HEK293 (cell line): ENCODE data around the gene CAV1.

Experiments
- BCL11B ChIP-seq: fragments of 450-650 bp; formaldehyde crosslinking; IDR thresholded peaks from 2 replicates; pipeline ENCODE4 v1.5.1; 2016; ENCODE audit warnings: low read depth, missing biosample characterization, missing genetic modification characterization
- ELK4 ChIP-seq: IDR thresholded peaks from 2 replicates; pipeline ENCODE4 v1.6.1; 2011; ENCODE audit warnings: mild to moderate bottlenecking, low read depth, low read length, borderline replicate concordance
- FEZF1 ChIP-seq: fragments of 450-650 bp; formaldehyde crosslinking; IDR thresholded peaks from 2 replicates; pipeline ENCODE4 v1.5.1; 2016; ENCODE audit warnings: missing biosample characterization, missing genetic modification characterization
- GFI1B ChIP-seq: fragments of 450-650 bp; formaldehyde crosslinking; IDR thresholded peaks from 2 replicates; pipeline ENCODE4 v1.5.1; 2016; ENCODE audit warnings: missing biosample characterization, missing genetic modification characterization
- GLIS1 ChIP-seq: fragments of 450-650 bp; formaldehyde crosslinking; IDR thresholded peaks from 2 replicates; pipeline ENCODE4 v1.5.1; 2016; ENCODE audit warnings: missing biosample characterization, missing genetic modification characterization
- KLF9 ChIP-seq: fragments of 450-650 bp; formaldehyde crosslinking; IDR thresholded peaks from 2 replicates; pipeline ENCODE4 v1.5.1; 2016; ENCODE audit warnings: missing biosample characterization, missing genetic modification characterization, low read depth
- OSR2 ChIP-seq: fragments of 450-650 bp; formaldehyde crosslinking; IDR thresholded peaks from 2 replicates; pipeline ENCODE4 v1.5.1; 2016; ENCODE audit warnings: missing biosample characterization, missing genetic modification characterization
- PATZ1 ChIP-seq: fragments of 450-650 bp; formaldehyde crosslinking; IDR thresholded peaks from 2 replicates; pipeline ENCODE4 v1.5.1; 2016; ENCODE audit warnings: missing biosample characterization, missing genetic modification characterization
- ZBTB10 ChIP-seq: fragments of 450-650 bp; formaldehyde crosslinking; IDR thresholded peaks from 2 replicates; pipeline ENCODE4 v1.5.1; 2016; ENCODE audit warnings: missing biosample characterization, missing genetic modification characterization
- ZBTB44 ChIP-seq: fragments of 450-650 bp; IDR thresholded peaks from 2 replicates; pipeline ENCODE4 v1.5.1; 2018; ENCODE audit warnings: missing biosample characterization, mild to moderate bottlenecking, missing genetic modification characterization
- ZBTB8A ChIP-seq: fragments of 450-650 bp; formaldehyde crosslinking; IDR thresholded peaks from 2 replicates; pipeline ENCODE4 v1.5.1; 2016; ENCODE audit warnings: missing biosample characterization, missing genetic modification characterization
- ZNF114 ChIP-seq: fragments of 450-650 bp; formaldehyde crosslinking; IDR thresholded peaks from 2 replicates; pipeline ENCODE4 v1.5.0; 2017; ENCODE audit warnings: missing biosample characterization, missing genetic modification characterization
- ZNF16 ChIP-seq: fragments of 450-650 bp; formaldehyde crosslinking; IDR thresholded peaks from 2 replicates; pipeline ENCODE4 v1.5.1; 2016; ENCODE audit warnings: low read depth, missing biosample characterization, missing genetic modification characterization
- ZNF280D ChIP-seq: fragments of 450-650 bp; formaldehyde crosslinking; IDR thresholded peaks from 2 replicates; pipeline ENCODE4 v1.5.1; 2016; ENCODE audit warnings: missing biosample characterization, missing genetic modification characterization
- ZNF292 ChIP-seq: fragments of 450-650 bp; formaldehyde crosslinking; IDR thresholded peaks from 2 replicates; pipeline ENCODE4 v1.5.1; 2016; ENCODE audit warnings: low read depth, missing biosample characterization, missing genetic modification characterization, borderline replicate concordance
- ZNF311 ChIP-seq: fragments of 450-650 bp; formaldehyde crosslinking; IDR thresholded peaks from 2 replicates; pipeline ENCODE4 v1.5.1; 2017; ENCODE audit warnings: missing biosample characterization, missing genetic modification characterization, borderline replicate concordance
- ZNF324 ChIP-seq: fragments of 450-650 bp; formaldehyde crosslinking; IDR thresholded peaks from 2 replicates; pipeline ENCODE4 v1.5.1; 2016; ENCODE audit warnings: missing biosample characterization, missing genetic modification characterization
- ZNF335 ChIP-seq: fragments of 450-650 bp; formaldehyde crosslinking; conservative IDR thresholded peaks from 2 replicates; pipeline ENCODE4 v1.5.1; 2016; ENCODE audit warnings: missing biosample characterization, missing genetic modification characterization
- ZNF350 ChIP-seq: fragments of 450-650 bp; formaldehyde crosslinking; IDR thresholded peaks from 2 replicates; pipeline ENCODE4 v1.5.0; 2017; ENCODE audit warnings: missing biosample characterization, mild to moderate bottlenecking, missing genetic modification characterization
- ZNF510 ChIP-seq: fragments of 450-650 bp; formaldehyde crosslinking; IDR thresholded peaks from 2 replicates; pipeline ENCODE4 v1.5.1; 2018; ENCODE audit warnings: mild to moderate bottlenecking, missing genetic modification characterization, missing biosample characterization; ENCODE audit not compliant: insufficient replicate concordance
- ZNF621 ChIP-seq: fragments of 450-650 bp; formaldehyde crosslinking; IDR thresholded peaks from 2 replicates; pipeline ENCODE4 v1.5.1; 2017; ENCODE audit warnings: missing biosample characterization, missing genetic modification characterization
- ZNF670 ChIP-seq: fragments of 450-650 bp; formaldehyde crosslinking; IDR thresholded peaks from 2 replicates; pipeline ENCODE4 v1.5.1; 2016; ENCODE audit warnings: missing biosample characterization, missing genetic modification characterization, low read depth
- ZNF76 ChIP-seq: fragments of 450-650 bp; formaldehyde crosslinking; IDR thresholded peaks from 2 replicates; pipeline ENCODE4; 2016; ENCODE audit warnings: low read depth, missing biosample characterization, missing genetic modification characterization, borderline replicate concordance
- ZNF777 ChIP-seq: fragments of 450-650 bp; formaldehyde crosslinking; IDR thresholded peaks from 2 replicates; pipeline ENCODE4 v1.5.1; 2017; ENCODE audit warnings: missing biosample characterization, missing genetic modification characterization, borderline replicate concordance
- ZSCAN30 ChIP-seq: fragments of 450-650 bp; IDR thresholded peaks from 2 replicates; pipeline ENCODE4 v1.5.1; 2018; ENCODE audit warnings: missing biosample characterization, mild to moderate bottlenecking, missing genetic modification characterization, moderate library complexity
- ZSCAN4 ChIP-seq: fragments of 450-650 bp; formaldehyde crosslinking; IDR thresholded peaks from 2 replicates; pipeline ENCODE4 v1.5.1; 2017; ENCODE audit warnings: missing biosample characterization, missing genetic modification characterization
- ZSCAN5A ChIP-seq: fragments of 450-650 bp; formaldehyde crosslinking; IDR thresholded peaks from 2 replicates; pipeline ENCODE4 v1.5.1; 2016; ENCODE audit warnings: missing biosample characterization, missing genetic modification characterization

CAV1 gene

GRCh38 chr7:116547347-116547746 is 22.5 kb downstream of the CAV1 start (continued):
- TF ChIP-seq ELK4 (no peak), ZNF324 (tag by site-specific recombination) (peak; percentile 64), ZNF280D (no peak), ZNF335 (tag by site-specific recombination) (0 out of 2 replicates have a peak, but pooled peaks have one; percentile 14), ZBTB8A (tag by site-specific recombination) (no peak), OSR2 (peak; percentile 9; the same call in 1 of the 2 replicates), ZBTB44 (tag by site-specific recombination) (no peak), GLIS1 (peak; percentile 59; the same call in 1 of the 2 replicates), KLF9 (no peak), ZSCAN30 (tag by site-specific recombination) (peak; percentile 24; the same call in 1 of the 2 replicates), ZNF777 (tag by site-specific recombination) (no peak), ZNF670 (no peak), ZNF76 (tag by site-specific recombination) (0 out of 2 replicates have a peak, but pooled peaks have one; percentile 35), ZNF350 (tag by site-specific recombination) (no peak), ZNF114 (tag by site-specific recombination) (no peak), GFI1B (tag by site-specific recombination) (no peak), ZNF311 (tag by site-specific recombination) (no peak), FEZF1 (tag by site-specific recombination) (no peak), ZBTB10 (tag by site-specific recombination) (0 out of 2 replicates have a peak, but pooled peaks have one; percentile 24), ZNF510 (no peak), ZNF16 (tag by site-specific recombination) (no peak), ZSCAN5A (tag by site-specific recombination) (no peak), BCL11B (no peak), ZSCAN4 (tag by site-specific recombination) (peak; percentile 38; the same call in 1 of the 2 replicates), ZNF292 (tag by site-specific recombination) (no peak), ZNF621 (tag by site-specific recombination) (no peak), PATZ1 (tag by site-specific recombination) (peak; percentile 49; the same call in 1 of the 2 replicates)
